NCI-H510A treated with DMSO at 0.1 percent for 48 hours (cell line): Measurements from ENCODE around the gene SERP2.
"Not testable (repeated sequence)": the region's sequence is repeated elsewhere in the genome, so short reads cannot be mapped to it uniquely, and the experiment has no call there.

ENCODE experiments used
- DNase-seq: peaks from one replicate; lab custom pipeline; 2025; lab: John Stamatoyannopoulos, UW

SERP2 gene

GRCh38 chr13:44373601-44374347, at the start of gene SERP2:
Gene SERP2, plus strand, starts transcription at chr13:44373824. Its CDS starts 202 bp downstream, at chr13:44374026.
- no peak for DNase-seq

GRCh38 chr13:44326961-44327360, 46.7 kb upstream of the SERP2 start:
- no peak for DNase-seq

GRCh38 chr13:44329041-44329440, 44.6 kb upstream of the SERP2 start:
- not testable (repeated sequence) for DNase-seq

GRCh38 chr13:44329909-44330545, 43.6 kb upstream of the SERP2 start:
- DNase-seq, result no peak

GRCh38 chr13:44331446-44331845, 42.2 kb upstream of the SERP2 start:
- DNase-seq, result no peak

- no peak for DNase-seq
These were observed 41.4 kb upstream of the SERP2 start for GRCh38 chr13:44331912-44332851.

GRCh38 chr13:44333950-44334655, 39.5 kb upstream of the SERP2 start:
- DNase-seq, result no peak

GRCh38 chr13:44334751-44335150, 38.9 kb upstream of the SERP2 start:
- DNase-seq, result no peak

GRCh38 chr13:44336934-44337333, 36.7 kb upstream of the SERP2 start:
- no peak for DNase-seq

GRCh38 chr13:44337581-44337980, 36.0 kb upstream of the SERP2 start:
- DNase-seq, result no peak

GRCh38 chr13:44340508-44340907, 33.1 kb upstream of the SERP2 start:
- DNase-seq, result no peak

GRCh38 chr13:44342741-44343140, 30.9 kb upstream of the SERP2 start:
- DNase-seq, result no peak

- no peak for DNase-seq
These were observed 27.1 kb upstream of the SERP2 start for GRCh38 chr13:44346534-44346933.

GRCh38 chr13:44347301-44347700, 26.3 kb upstream of the SERP2 start:
- no peak for DNase-seq

GRCh38 chr13:44347949-44348348, 25.7 kb upstream of the SERP2 start:
- no peak for DNase-seq

- DNase-seq, result no peak
These were observed 22.7 kb upstream of the SERP2 start for GRCh38 chr13:44350775-44351504.

- no peak for DNase-seq
These were observed 22.1 kb upstream of the SERP2 start for GRCh38 chr13:44351505-44351854.

- DNase-seq, result no peak
These were observed 21.4 kb upstream of the SERP2 start for GRCh38 chr13:44352202-44352601.

GRCh38 chr13:44352671-44353070, 21.0 kb upstream of the SERP2 start:
- DNase-seq, result no peak

- no peak for DNase-seq
These were observed 19.3 kb upstream of the SERP2 start for GRCh38 chr13:44354331-44354730.

GRCh38 chr13:44354884-44355283, 18.7 kb upstream of the SERP2 start:
- no peak for DNase-seq
